Stimulated activated CD4-positive, alpha-beta T cell treated with anti-CD3 and anti-CD28 coated beads, Interleukin-15, amount 100 ng/mL, for 1 hour (primary cell): ENCODE results near the gene GBX1.

Experiments
- DNase-seq, 2 donors: peaks; one replicate each; pipeline ENCODE4 v3.0.0-alpha.2; 2020; ENCODE audit warnings: low read depth in 1 of 2, low spot score in 1 of 2

GBX1 gene

GRCh38 chr7:151167197-151167961 is at the start of gene GBX1:
TSS of gene GBX1 (minus strand) at chr7:151167694. CDS start at chr7:151167548, 146 bp downstream.
- DNase-seq, result no peak

DNA sequence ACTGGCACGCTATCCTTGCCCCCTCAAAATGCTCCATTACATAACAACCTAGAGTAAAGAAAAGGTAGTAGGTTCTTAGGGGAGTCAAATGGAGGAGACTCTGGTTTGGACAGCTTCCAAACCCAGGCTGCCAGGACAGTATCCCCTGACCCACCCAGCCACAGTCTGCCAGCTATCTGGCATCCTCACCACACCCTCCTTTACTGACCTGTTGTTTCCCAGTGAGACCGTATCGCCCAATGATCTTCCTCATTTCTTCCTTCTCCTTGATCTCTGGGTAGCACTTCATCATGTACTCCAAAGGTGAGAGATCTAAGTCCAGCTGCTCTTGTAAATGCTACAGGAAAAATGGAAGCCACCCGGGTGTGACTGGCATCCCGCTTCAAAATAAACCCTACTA is 47.9 kb upstream of the GBX1 start:
- no peak for DNase-seq

GRCh38 chr7:151213826-151214225 is 46.3 kb upstream of the GBX1 start:
- no peak for DNase-seq

DNA sequence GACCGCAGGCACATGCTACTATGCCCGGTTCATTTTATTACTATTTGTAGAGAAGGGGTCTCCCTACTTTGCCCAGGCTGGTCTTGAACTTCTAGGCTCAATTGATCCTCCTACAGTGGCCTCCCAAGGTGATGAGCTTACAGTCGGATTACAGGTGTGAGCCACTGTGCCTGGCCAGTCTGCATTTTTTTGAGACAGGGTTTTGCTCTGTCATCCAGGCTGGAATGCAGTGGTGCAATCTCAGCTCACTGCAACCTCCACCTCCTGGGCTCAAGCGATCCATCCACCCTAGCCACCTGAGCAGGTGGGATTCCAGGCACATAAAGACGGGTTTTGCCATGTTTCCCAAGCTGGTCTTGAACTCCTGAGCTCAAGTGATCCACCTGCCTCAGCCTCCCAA is 45.1 kb upstream of the GBX1 start:
- no peak for DNase-seq

DNA sequence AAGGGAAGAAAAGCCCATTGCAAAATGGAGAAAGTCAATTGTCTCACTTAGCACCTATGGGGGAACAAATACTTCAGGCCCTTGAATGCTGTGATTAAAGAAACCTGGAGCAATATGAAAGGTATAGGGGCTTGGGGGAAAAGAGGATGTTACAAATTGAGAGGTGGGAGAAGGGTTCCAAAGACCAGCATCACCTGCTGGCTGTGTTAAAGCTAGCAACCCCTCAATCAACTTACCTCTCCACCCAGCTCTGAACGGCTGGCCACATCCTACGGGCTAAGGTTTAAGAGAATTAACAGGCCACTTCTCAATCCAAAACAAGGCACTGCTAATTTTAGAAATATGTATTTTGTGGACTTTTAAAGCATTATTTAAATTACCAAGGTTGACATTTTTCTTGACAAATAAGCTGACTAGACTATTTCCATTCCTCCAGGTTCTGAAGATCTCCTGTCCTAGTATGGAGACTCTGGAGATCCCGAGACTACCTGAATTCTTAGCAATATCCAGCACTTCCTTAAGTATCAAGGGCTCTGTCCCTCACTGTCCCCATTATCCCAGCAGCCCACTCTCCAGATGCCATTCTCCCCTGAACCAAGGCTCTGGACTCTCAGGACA is 43.8 kb upstream of the GBX1 start:
- DNase-seq, result no peak

GRCh38 chr7:151210087-151210854 is 42.8 kb upstream of the GBX1 start, which contains the start of gene H2BK1:
TSS of gene H2BK1 (minus strand) at chr7:151210488. CDS start at chr7:151210318, 170 bp downstream.
- DNase-seq, result no peak

GRCh38 chr7:151209588-151209987 is 42.1 kb upstream of the GBX1 start:
- DNase-seq, result no peak

- DNase-seq, result no peak
Measured at GRCh38 chr7:151208253-151208862, 40.9 kb upstream of the GBX1 start.

- DNase-seq, result no peak
Measured at GRCh38 chr7:151207804-151208203, 40.3 kb upstream of the GBX1 start.

DNA sequence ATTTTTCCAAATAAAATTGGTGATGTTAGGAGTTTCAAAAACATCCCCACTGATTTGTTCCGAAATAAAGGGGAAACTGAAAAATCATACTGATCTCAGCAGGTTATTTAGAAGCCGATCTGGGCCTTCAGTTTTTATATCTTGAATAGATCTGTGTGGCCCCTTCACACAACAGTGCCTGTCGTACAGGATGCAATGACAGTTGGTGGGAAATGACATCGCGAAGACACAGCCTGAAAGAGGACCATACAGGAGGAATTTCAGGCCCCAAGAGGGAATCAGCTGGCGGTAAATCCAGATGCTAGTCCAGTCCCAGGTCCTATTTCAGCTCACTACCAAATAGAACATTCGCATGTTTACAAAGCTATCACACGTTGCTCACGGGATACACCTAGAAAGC is 39.8 kb upstream of the GBX1 start:
- DNase-seq, result no peak

- DNase-seq, result no peak
Measured at GRCh38 chr7:151206914-151207313, 39.4 kb upstream of the GBX1 start.

DNA sequence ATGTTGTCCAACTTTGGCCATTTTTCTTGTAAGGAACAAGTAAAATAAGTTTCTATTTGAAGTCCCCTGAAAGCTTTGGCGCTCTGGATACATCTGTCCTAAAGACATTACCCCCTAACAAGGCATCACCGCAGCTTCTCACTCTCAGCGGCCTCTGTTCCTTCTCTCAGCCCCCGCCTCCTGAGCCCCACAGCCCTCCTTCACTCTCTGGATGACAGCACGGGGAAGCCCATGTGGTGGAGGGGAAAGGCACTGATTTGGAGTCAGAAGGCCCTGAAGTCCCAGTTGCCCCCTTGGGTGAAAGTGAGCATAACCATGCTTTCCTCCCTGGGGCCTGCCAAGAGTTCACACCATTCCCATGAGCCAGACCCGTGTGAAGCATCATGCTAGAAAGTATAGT is 38.2 kb upstream of the GBX1 start:
- no peak for DNase-seq

- no peak for DNase-seq
Measured at GRCh38 chr7:151204383-151205032, 37.0 kb upstream of the GBX1 start.

- DNase-seq, result no peak
Measured at GRCh38 chr7:151202836-151203235, 35.3 kb upstream of the GBX1 start.

DNA sequence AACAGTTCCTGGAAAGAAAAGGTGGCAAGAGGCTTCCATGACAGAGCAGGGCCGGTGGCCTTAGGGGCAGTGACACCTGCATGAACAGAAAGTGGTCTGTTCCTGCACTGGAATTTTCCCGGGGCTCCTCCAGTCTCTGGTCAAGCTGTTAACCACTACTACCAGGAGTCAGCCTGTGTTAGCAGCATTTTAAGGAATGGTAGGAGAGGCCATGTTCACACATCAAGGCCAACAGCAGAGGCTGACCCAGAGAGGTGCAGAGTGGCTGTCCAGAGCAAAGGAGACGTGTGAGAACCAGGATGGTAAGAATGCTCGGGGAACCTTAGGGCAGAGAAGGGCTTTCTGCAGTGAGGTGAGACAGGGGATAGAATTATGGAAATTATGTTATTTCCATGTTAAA is 34.3 kb upstream of the GBX1 start:
- no peak for DNase-seq

GRCh38 chr7:151201344-151201743 is 33.9 kb upstream of the GBX1 start:
- no peak for DNase-seq

DNA sequence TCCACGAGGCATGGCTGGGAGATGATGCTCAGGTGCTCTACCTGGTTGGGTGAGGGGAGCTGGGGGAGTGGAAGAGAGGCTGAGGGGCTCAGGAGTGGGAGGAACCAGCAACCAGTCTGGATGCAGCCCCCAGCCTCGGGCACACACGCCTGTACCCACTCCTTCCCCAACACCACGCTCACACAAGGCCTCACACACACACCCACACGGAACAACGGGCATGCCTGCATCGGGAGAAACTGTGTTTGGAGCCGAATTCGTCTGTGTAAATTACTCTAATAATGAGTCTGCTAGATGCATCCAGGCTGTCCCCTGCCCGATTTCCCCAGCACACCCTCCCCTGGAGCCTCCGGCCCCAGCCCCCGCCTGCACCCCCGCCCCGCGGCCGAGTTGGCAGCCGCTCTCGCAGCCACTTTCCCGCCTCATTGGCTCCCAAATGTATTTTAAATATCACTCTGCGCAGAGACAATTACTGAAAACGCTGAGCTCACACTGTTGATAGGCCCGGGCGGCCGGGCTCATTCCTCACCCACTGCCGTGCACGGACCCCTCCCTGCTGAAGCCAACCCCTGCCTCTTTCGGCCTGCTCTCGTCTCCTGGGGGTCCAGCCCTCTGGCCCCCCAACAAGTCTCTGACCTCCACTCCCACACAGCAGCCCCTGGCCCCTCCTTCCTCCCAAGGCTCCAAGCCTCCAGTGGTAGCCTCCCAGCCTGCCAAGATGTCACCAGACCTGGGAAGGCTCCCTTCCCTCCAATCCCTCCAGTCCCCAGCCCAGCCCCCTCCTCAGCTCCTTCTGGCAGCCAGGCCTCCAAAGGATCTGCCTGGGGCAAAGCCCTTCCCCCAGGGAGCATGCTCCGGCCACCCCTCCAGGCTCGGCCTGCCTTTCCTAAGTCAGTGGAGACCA is 31.7 kb upstream of the GBX1 start:
- DNase-seq, result no peak

DNA sequence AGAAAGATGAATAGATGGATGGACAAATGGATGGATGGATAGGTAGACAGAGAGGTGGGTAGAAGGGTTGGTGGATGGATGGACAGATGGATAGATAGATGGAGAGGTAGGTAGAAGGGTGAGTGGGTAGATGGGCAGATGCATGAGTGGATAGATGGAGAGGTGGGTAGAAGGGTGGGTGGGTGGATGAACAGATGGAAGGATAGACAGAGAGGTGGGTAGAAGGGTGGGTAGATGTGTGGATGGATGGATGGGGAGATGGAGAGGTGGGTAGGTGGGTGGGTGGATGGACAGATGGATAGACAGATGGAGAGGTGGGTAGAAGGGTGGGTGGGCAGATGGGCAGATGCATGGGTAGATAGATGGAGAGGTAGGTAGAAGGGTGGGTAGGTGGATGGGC is 30.4 kb upstream of the GBX1 start:
- no peak for DNase-seq

DNA sequence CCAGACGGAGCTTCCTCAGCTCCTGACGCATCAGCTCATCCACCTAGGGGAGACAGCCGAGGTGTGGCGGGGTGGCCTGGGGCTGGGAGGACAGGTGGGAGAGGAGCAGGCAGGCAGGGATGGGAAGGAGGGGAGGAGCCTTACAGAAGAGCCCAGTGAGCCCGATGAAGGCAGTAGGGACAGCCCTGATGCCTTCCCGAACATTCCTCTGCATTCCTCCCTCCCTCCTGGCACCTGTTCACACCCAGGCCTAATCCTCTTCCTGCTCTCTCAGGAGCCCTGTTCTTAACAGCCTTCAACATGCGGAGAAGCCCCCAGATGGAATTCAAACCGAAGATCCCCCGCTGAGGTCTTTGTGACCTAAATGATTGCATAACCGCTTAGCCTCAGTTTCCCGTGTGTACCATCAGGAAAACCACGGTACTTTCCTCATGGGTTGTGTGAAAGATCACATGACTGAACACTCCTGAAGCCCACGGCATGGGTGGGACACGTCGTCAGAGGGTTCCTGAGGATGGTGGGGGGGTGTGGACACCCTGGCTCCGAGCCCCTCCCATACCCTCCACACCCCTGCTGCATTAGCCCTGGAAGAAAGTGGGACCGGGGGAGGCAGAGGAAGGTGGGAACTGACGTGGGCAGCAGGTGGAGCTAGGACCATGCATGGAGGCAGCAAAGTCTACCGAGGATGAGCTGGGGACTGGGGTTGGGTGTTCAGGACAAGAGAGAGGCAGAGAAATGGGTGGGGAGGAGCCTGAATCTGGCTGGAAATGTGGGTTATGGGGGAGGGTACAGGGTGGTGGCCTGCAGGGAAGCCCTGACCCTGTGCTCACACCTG is 28.3 kb upstream of the GBX1 start:
- DNase-seq, result no peak
